A673 (cell line): ENCODE data around the gene DDX51. TPM values are rescaled to one million over a fixed set of nuclear protein-coding genes. Genes with fewer than 3 reads are reported as not detected.

Experiments
- BruUV-seq: library from RNA; stranded (reverse); fragments of 400-500 nt; replicated peaks from 2 replicates; lab custom pipeline; 2021; lab: Mats Ljungman, UMichigan
- CTCF ChIA-PET: fragments of 300-600 bp; sonication (Branson Sonifier 250); formaldehyde crosslinking; loops from one replicate; lab custom pipeline; 2022; ENCODE audit warnings: antibody characterized with exemption; lab: Charles Lee
- POLR2A ChIA-PET: fragments of 300-600 bp; sonication (Branson Sonifier 250); formaldehyde crosslinking; loops from one replicate; lab custom pipeline; 2022; ENCODE audit warnings: antibody characterized with exemption; ENCODE audit not compliant: low non-redundant PET; lab: Charles Lee
- DNase-seq: peaks from one replicate; pipeline ENCODE4 v3.0.0-alpha.2; 2015; ENCODE audit warnings: low spot score
- H3K27ac ChIP-seq: fragments of 200-600 bp; sonication (generic); 2 replicates; pipeline ENCODE4 v1.5.1; 2016; ENCODE audit warnings: mixed run types, low read depth, mild to moderate bottlenecking, mixed read lengths, antibody characterized with exemption, low read length; ENCODE audit not compliant: poor library complexity, severe bottlenecking
- H3K27me3 ChIP-seq: fragments of 200-600 bp; sonication (generic); replicated peaks from 2 replicates; pipeline ENCODE4 v1.6.1; 2017; ENCODE audit warnings: mixed run types, low read depth, mild to moderate bottlenecking, mixed read lengths, antibody characterized with exemption, low read length; ENCODE audit not compliant: insufficient read depth, poor library complexity
- H3K36me3 ChIP-seq: fragments of 200-600 bp; sonication (generic); 2 replicates; pipeline ENCODE4 v1.6.1; 2016; ENCODE audit warnings: mixed run types, mild to moderate bottlenecking, mixed read lengths, antibody characterized with exemption, low read length; ENCODE audit not compliant: insufficient read depth, poor library complexity, severe bottlenecking
- H3K4me1 ChIP-seq: fragments of 200-600 bp; sonication (generic); 2 replicates; pipeline ENCODE4 v1.6.1; 2017; ENCODE audit warnings: mixed run types, mild to moderate bottlenecking, mixed read lengths, antibody characterized with exemption, low read length; ENCODE audit not compliant: insufficient read depth, poor library complexity, severe bottlenecking
- H3K4me3 ChIP-seq: fragments of 200-600 bp; sonication (generic); 2 replicates; pipeline ENCODE4 v1.5.1; 2016; ENCODE audit warnings: low read depth, mixed run types, mild to moderate bottlenecking, mixed read lengths, low read length; ENCODE audit not compliant: poor library complexity, severe bottlenecking
- H3K9me3 ChIP-seq: fragments of 200-600 bp; sonication (generic); 2 replicates; pipeline ENCODE4 v1.6.1; 2016; ENCODE audit warnings: mixed run types, low read depth, mild to moderate bottlenecking, mixed read lengths, antibody characterized with exemption, low read length; ENCODE audit not compliant: poor library complexity, severe bottlenecking
- CTCF ChIP-seq: fragments of 300-800, 200-600 bp; sonication (generic); conservative IDR thresholded peaks from 2 replicates; pipeline ENCODE4 v1.5.1; 2017; ENCODE audit warnings: low read depth, mild to moderate bottlenecking, antibody characterized with exemption, low read length, moderate library complexity, mixed read lengths
- EZH2 ChIP-seq: fragments of 200-600 bp; sonication (generic); IDR thresholded peaks from 2 replicates; pipeline ENCODE4 v1.6.1; 2017; ENCODE audit warnings: borderline replicate concordance, low read depth, mild to moderate bottlenecking, mixed read lengths, antibody characterized with exemption, low read length; ENCODE audit not compliant: poor library complexity, severe bottlenecking
- intact Hi-C: fragments of 100-400 bp; cut with micrococcal nuclease; formaldehyde crosslinking; loops from one replicate; pipeline ENCODE4 v1.10.0; 2022; ENCODE audit not compliant: unreplicated experiment
- total RNA-seq: library from RNA; stranded (reverse); gene quantifications from 2 replicates; pipeline ENCODE4 v1.2.3, GENCODE V29; 2021

The DDX51 gene
- total RNA-seq, 1 experiment from 2014 or later, result 38.9 TPM

- BruUV-seq, result no TSS peak
- ChIA-PET CTCF (no interaction called here), POLR2A (no interaction called here)
- intact Hi-C loops, result no loop called here
- Histone ChIP-seq H3K4me3 (no peak overlapping the region), H3K36me3 (peaks cover 4% of the 10 kb centered on the region), H3K27me3 (no peaks in the 10 kb centered on the region), H3K9me3 (no peaks in the 10 kb centered on the region), H3K27ac (no peak overlapping the region), H3K4me1 (no peaks in the 10 kb centered on the region)
- DNase-seq, result no peak
- TF ChIP-seq EZH2 (no peak), CTCF (no peak)
Measured at GRCh38 chr12:132114667-132115066, 29.5 kb downstream of the DDX51 start.

- DNase-seq, result no peak
- Histone ChIP-seq H3K4me1 (no peaks in the 10 kb centered on the region), H3K27ac (no peak overlapping the region), H3K4me3 (no peak overlapping the region), H3K36me3 (peaks cover 4% of the 10 kb centered on the region), H3K9me3 (no peaks in the 10 kb centered on the region), H3K27me3 (no peaks in the 10 kb centered on the region)
- TF ChIP-seq EZH2 (no peak), CTCF (no peak)
- BruUV-seq, result no TSS peak
- ChIA-PET POLR2A (no interaction called here), CTCF (no interaction called here)
- intact Hi-C loops, result no loop called here
Measured at GRCh38 chr12:132111654-132112304, 32.3 kb downstream of the DDX51 start.

GRCh38 chr12:132110677-132111076 lies 33.4 kb downstream of the DDX51 start:
- TF ChIP-seq CTCF (no peak), EZH2 (no peak)
- ChIA-PET CTCF (no interaction called here), POLR2A (no interaction called here)
- Histone ChIP-seq H3K9me3 (no peaks in the 10 kb centered on the region), H3K27ac (no peak overlapping the region), H3K4me1 (no peaks in the 10 kb centered on the region), H3K36me3 (peaks cover 4% of the 10 kb centered on the region), H3K27me3 (no peaks in the 10 kb centered on the region), H3K4me3 (no peak overlapping the region)
- no peak for DNase-seq
- no TSS peak for BruUV-seq
- intact Hi-C loops, result no loop called here
